Neural cell (in vitro differentiated cells): ENCODE measurements around the gene PRPSAP1. TPM values are rescaled to one million over a fixed set of nuclear protein-coding genes. Genes with fewer than 3 reads are reported as not detected.

Experiments
- H2AFZ ChIP-seq: fragments of 200-600, 300-800 bp; sonication (generic), shearing (Covaris generic); 2 replicates; pipeline ENCODE4 v1.6.0; 2014; ENCODE audit warnings: low read depth, mild to moderate bottlenecking, antibody characterized with exemption, low read length, moderate library complexity
- H3F3A ChIP-seq: fragments of 200-600 bp; shearing (Covaris generic); 2 replicates; pipeline ENCODE4 v1.6.1; 2016; ENCODE audit warnings: mild to moderate bottlenecking, moderate library complexity, mixed read lengths, antibody characterized with exemption, low read length; ENCODE audit not compliant: insufficient read depth, poor library complexity, severe bottlenecking
- H3K27ac ChIP-seq: fragments of 200-600, 300-800 bp; sonication (generic), shearing (Covaris generic); 2 replicates; pipeline ENCODE4 v1.5.1; 2014; ENCODE audit warnings: mild to moderate bottlenecking, low read length, moderate library complexity
- H3K27me3 ChIP-seq: fragments of 300-800, 200-600 bp; sonication (generic), shearing (Covaris generic); 2 replicates; pipeline ENCODE4 v1.6.0; 2014; ENCODE audit warnings: mild to moderate bottlenecking, low read depth, low read length, moderate library complexity; ENCODE audit not compliant: insufficient read depth
- H3K36me3 ChIP-seq: fragments of 300-800, 200-600 bp; sonication (generic), shearing (Covaris generic); 2 replicates; pipeline ENCODE4 v1.5.1; 2014; ENCODE audit warnings: mild to moderate bottlenecking, antibody characterized with exemption, low read length, moderate library complexity; ENCODE audit not compliant: insufficient read depth
- H3K4me2 ChIP-seq: fragments of 300-800, 200-600 bp; sonication (generic), shearing (Covaris generic); 2 replicates; pipeline ENCODE4 v1.6.0; 2014; ENCODE audit warnings: mild to moderate bottlenecking, low read length
- H3K4me3 ChIP-seq: fragments of 300-800, 200-600 bp; sonication (generic), shearing (Covaris generic); 2 replicates; pipeline ENCODE4 v1.5.1; 2014; ENCODE audit warnings: mild to moderate bottlenecking, low read length, moderate library complexity
- H3K79me2 ChIP-seq: fragments of 200-600 bp; shearing (Covaris generic); replicated peaks from 2 replicates; pipeline ENCODE4 v1.6.0; 2014; ENCODE audit warnings: mild to moderate bottlenecking, low read length, moderate library complexity; ENCODE audit not compliant: insufficient read depth
- H3K9ac ChIP-seq: fragments of 300-800, 200-600 bp; sonication (generic), shearing (Covaris generic); 2 replicates; pipeline ENCODE4 v1.6.1; 2016; ENCODE audit warnings: mild to moderate bottlenecking, low read length, mixed read lengths
- H3K9me2 ChIP-seq: fragments of 200-600 bp; shearing (Covaris generic); 2 replicates; pipeline ENCODE4 v1.6.1; 2016; ENCODE audit warnings: mild to moderate bottlenecking, low read length, mixed read lengths; ENCODE audit not compliant: insufficient read depth
- H3K9me3 ChIP-seq: fragments of 200-600, 300-800 bp; sonication (generic), shearing (Covaris generic); 2 replicates; pipeline ENCODE4 v1.6.1; 2016; ENCODE audit warnings: mild to moderate bottlenecking, mixed run types, low read length, moderate library complexity, mixed read lengths
- H4K20me1 ChIP-seq: fragments of 200-600 bp; shearing (Covaris generic); 2 replicates; pipeline ENCODE4 v1.6.1; 2016; ENCODE audit warnings: mild to moderate bottlenecking, mixed run types; ENCODE audit not compliant: insufficient read depth
- EP300 ChIP-seq: fragments of 450-650 bp; conservative IDR thresholded peaks from 2 replicates; pipeline ENCODE4 v1.6.1; 2014; ENCODE audit warnings: antibody characterized with exemption, mild to moderate bottlenecking, moderate library complexity; ENCODE audit not compliant: poor library complexity, severe bottlenecking
- EZH2 ChIP-seq: fragments of 200-600, 300-800 bp; shearing (Covaris generic), sonication (generic); IDR thresholded peaks from 2 replicates; pipeline ENCODE4 v1.6.1; 2014; ENCODE audit warnings: antibody characterized with exemption, low read length, borderline replicate concordance, mild to moderate bottlenecking; ENCODE audit not compliant: insufficient read depth, poor library complexity, severe bottlenecking
- MXI1 ChIP-seq: fragments of 450-650 bp; conservative IDR thresholded peaks from 2 replicates; pipeline ENCODE4 v1.6.1; 2014; ENCODE audit warnings: antibody characterized with exemption, mild to moderate bottlenecking; ENCODE audit not compliant: poor library complexity, severe bottlenecking
- POLR2AphosphoS5 ChIP-seq: IDR thresholded peaks from 2 replicates; pipeline ENCODE4 v1.6.1; 2012
- RAD21 ChIP-seq: fragments of 450-650 bp; conservative IDR thresholded peaks from 2 replicates; pipeline ENCODE4 v1.6.1; 2014; ENCODE audit warnings: antibody characterized with exemption, mild to moderate bottlenecking, moderate library complexity
- SMC3 ChIP-seq: fragments of 450-650 bp; conservative IDR thresholded peaks from 2 replicates; pipeline ENCODE4 v1.6.1; 2014; ENCODE audit warnings: antibody characterized with exemption, mild to moderate bottlenecking, moderate library complexity; ENCODE audit not compliant: poor library complexity
- TAF1 ChIP-seq: IDR thresholded peaks from 2 replicates; pipeline ENCODE4 v1.6.1; 2012; ENCODE audit warnings: low read depth
- polyA plus RNA-seq: library from polyadenylated mRNA; depleted of rRNA; stranded (reverse); fragments of >200 nt; gene quantifications from 2 replicates; pipeline ENCODE4 v1.2.3, GENCODE V29; 2014
- TF ChIP-seq, protein P1 (sequence below): IDR thresholded peaks from 2 replicates; pipeline ENCODE4 v1.6.1; 2012; ENCODE audit warnings: borderline replicate concordance
- TF ChIP-seq, protein P2 (sequence below): fragments of 450-650 bp; IDR thresholded peaks from 2 replicates; pipeline ENCODE4 v1.5.1; 2014; ENCODE audit warnings: antibody characterized with exemption, mild to moderate bottlenecking, moderate library complexity; ENCODE audit not compliant: poor library complexity, severe bottlenecking

PRPSAP1 gene
- polyA plus RNA-seq, 1 donor from 2014 or later = 73.8 TPM

GRCh38 chr17:76304226-76305134 is 49.2 kb downstream of the PRPSAP1 start:
- TF ChIP-seq TAF1 (no peak), MXI1 (no peak), POLR2AphosphoS5 (no peak), EZH2 (no peak), SMC3 (no peak), RAD21 (no peak), EP300 (no peak)
- TF ChIP-seq, protein P1, sequence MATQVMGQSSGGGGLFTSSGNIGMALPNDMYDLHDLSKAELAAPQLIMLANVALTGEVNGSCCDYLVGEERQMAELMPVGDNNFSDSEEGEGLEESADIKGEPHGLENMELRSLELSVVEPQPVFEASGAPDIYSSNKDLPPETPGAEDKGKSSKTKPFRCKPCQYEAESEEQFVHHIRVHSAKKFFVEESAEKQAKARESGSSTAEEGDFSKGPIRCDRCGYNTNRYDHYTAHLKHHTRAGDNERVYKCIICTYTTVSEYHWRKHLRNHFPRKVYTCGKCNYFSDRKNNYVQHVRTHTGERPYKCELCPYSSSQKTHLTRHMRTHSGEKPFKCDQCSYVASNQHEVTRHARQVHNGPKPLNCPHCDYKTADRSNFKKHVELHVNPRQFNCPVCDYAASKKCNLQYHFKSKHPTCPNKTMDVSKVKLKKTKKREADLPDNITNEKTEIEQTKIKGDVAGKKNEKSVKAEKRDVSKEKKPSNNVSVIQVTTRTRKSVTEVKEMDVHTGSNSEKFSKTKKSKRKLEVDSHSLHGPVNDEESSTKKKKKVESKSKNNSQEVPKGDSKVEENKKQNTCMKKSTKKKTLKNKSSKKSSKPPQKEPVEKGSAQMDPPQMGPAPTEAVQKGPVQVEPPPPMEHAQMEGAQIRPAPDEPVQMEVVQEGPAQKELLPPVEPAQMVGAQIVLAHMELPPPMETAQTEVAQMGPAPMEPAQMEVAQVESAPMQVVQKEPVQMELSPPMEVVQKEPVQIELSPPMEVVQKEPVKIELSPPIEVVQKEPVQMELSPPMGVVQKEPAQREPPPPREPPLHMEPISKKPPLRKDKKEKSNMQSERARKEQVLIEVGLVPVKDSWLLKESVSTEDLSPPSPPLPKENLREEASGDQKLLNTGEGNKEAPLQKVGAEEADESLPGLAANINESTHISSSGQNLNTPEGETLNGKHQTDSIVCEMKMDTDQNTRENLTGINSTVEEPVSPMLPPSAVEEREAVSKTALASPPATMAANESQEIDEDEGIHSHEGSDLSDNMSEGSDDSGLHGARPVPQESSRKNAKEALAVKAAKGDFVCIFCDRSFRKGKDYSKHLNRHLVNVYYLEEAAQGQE = no peak
- TF ChIP-seq, protein P2, sequence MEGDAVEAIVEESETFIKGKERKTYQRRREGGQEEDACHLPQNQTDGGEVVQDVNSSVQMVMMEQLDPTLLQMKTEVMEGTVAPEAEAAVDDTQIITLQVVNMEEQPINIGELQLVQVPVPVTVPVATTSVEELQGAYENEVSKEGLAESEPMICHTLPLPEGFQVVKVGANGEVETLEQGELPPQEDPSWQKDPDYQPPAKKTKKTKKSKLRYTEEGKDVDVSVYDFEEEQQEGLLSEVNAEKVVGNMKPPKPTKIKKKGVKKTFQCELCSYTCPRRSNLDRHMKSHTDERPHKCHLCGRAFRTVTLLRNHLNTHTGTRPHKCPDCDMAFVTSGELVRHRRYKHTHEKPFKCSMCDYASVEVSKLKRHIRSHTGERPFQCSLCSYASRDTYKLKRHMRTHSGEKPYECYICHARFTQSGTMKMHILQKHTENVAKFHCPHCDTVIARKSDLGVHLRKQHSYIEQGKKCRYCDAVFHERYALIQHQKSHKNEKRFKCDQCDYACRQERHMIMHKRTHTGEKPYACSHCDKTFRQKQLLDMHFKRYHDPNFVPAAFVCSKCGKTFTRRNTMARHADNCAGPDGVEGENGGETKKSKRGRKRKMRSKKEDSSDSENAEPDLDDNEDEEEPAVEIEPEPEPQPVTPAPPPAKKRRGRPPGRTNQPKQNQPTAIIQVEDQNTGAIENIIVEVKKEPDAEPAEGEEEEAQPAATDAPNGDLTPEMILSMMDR = no peak
- no peaks in the 10 kb centered on the region for H3K27me3 ChIP-seq

GRCh38 chr17:76297436-76297835 is 56.3 kb downstream of the PRPSAP1 start:
- Histone ChIP-seq H3K9ac (no peak overlapping the region), H3K79me2 (no peaks in the 10 kb centered on the region), H4K20me1 (no peaks in the 10 kb centered on the region), H3K36me3 (no peaks in the 10 kb centered on the region), H3F3A (no peaks in the 10 kb centered on the region), H2AFZ (no peak overlapping the region), H3K4me3 (no peak overlapping the region), H3K27me3 (no peaks in the 10 kb centered on the region), H3K9me3 (no peaks in the 10 kb centered on the region), H3K9me2 (no peaks in the 10 kb centered on the region), H3K4me2 (no peak overlapping the region), H3K27ac (no peak overlapping the region)
- TF ChIP-seq POLR2AphosphoS5 (no peak), SMC3 (no peak), MXI1 (no peak), EP300 (no peak), TAF1 (no peak), RAD21 (no peak), EZH2 (no peak)
- TF ChIP-seq, protein P1 = no peak
- TF ChIP-seq, protein P2 = no peak

More at GRCh38 chr17:76304226-76305134, 49.2 kb downstream of the PRPSAP1 start:
- H3K79me2 ChIP-seq = no peaks in the 10 kb centered on the region
- no peaks in the 10 kb centered on the region for H3K9me2 ChIP-seq
- H3K4me3 ChIP-seq = no peak overlapping the region
- H3K36me3 ChIP-seq = no peaks in the 10 kb centered on the region
- no peaks in the 10 kb centered on the region for H3F3A ChIP-seq
- H3K9ac ChIP-seq = no peak overlapping the region
- H3K4me2 ChIP-seq = no peak overlapping the region
- no peak overlapping the region for H2AFZ ChIP-seq
- no peak overlapping the region for H3K27ac ChIP-seq
- H4K20me1 ChIP-seq = no peaks in the 10 kb centered on the region
- H3K9me3 ChIP-seq = no peaks in the 10 kb centered on the region
